Embryonic facial prominence (tissue), 1 donor: ENCODE data around the gene KIRREL2.
"Not testable (repeated sequence)": the region's sequence is repeated elsewhere in the genome, so short reads cannot be mapped to it uniquely, and the experiment has no call there.

ENCODE experiments used
- DNase-seq: peaks from one replicate; pipeline ENCODE4 v3.0.0-alpha.2; 2016; ENCODE audit errors: extremely low spot score

KIRREL2 gene

GRCh38 chr19:35897706-35898451 is 41.2 kb downstream of the KIRREL2 start:
- DNase-seq, result no peak

DNA sequence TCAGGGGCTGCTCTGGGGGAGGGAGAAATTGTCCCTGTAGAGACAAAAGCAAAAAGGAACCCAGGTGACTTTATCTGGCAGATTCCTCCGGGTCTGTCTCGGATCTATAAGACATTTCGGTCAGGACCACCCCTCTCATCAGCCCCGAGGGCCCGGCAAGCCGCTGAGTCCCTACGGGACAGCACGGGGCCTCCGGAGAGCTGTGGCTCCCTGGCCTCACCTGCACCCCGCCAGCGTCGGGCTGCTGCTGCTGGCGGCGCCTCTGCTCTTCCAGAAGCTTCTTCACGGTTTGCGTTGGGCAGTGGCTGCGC is 41.7 kb downstream of the KIRREL2 start:
- DNase-seq, result no peak

- peak; percentile 43 for DNase-seq
These were observed 43.0 kb downstream of the KIRREL2 start for GRCh38 chr19:35899547-35900214.

DNA sequence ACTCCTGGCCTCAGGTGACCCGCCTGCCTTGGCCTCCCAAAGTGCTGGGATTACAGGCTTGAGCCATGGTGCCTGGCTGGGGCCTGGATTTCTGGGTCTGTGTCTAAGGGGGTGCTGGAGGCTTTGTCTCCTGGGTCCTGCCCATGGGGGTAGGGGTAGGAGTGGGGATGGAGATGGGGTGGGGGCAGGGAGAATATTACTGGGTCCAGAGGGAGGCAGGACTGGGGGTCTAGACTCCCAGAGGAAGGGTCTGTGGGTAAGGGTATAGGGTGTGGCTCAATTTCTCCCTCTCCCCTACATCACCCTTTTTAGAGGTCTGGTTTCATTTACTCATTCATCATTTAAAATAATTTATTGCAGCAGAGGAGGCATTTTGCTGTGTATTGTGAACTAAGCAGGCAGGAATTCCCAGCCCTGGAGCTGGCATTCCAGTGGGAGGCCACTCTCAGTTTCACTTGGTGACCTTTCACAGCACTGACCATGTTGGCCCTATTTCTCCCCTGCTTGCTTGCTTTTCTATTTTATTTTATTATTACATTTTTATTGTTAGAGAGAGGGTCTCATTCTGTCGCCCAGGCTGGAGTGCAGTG is 44.4 kb downstream of the KIRREL2 start:
- DNase-seq, result no peak

DNA sequence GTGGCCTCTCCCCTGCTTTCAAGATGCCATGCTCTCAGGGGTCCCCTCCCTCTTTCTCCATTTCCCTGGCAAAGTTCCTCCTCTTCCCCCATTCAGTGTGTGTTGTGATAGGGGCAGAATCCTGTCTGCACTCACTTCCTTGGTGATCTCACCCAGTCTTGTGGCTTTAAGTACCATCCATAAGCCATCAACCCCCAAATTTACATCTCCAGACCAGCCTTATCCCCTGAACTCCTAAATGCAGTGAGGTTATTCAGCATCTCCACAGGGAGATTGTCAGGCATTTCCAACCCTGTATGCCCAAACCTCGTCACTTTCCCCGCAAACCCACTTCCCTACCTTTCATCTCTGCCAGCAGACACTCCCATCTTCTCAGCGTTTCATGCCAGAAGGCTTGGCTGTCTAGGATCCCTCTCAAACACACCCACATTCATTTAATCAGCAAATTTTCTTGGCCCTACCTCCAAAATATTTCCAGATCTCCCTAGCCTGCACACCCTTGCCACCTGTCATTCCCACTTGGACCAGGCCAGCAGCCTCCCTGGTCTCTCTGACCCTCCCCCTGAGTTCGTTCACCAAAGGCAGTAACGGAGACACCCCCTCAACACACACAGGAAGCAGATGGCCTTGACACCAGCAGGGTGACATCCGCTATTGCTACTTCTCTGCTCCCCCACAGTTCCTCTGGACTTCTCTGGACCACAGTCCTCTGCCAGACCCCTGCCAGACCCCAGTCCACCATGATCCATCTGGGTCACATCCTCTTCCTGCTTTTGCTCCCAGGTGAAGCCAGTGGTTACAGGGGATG is 45.3 kb downstream of the KIRREL2 start, which contains the start of gene HCST:
HCST (plus strand) TSS at position 676 of the 808 bp plus-strand sequence; CDS start at position 741, 65 bp downstream.
- DNase-seq, result no peak

DNA sequence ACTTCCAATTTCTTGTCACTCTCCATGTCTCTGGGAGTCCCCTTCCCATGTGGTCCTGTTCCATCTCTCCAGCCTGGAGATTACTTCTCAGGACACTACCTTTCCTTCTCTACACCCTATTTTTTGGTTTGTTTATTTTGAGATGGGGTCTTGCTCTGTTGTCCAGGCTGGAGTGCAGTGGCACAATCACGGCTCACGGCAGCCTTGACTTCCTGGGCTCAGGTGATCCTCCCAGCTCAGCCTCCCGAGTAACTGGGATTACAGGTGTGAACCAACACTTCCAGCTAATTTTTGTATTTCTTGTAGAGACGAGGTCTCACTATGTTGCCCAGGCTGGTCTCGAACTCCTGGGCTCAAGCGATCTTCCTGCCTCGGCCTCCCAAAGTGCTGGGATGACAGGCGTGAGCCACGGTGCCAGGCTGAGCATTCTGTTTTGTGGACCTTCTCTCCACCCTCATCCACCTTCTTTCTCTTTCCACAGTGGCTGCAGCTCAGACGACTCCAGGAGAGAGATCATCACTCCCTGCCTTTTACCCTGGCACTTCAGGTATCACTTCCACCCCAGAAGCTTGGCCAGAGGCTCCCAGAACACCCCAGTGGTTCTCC is 46.3 kb downstream of the KIRREL2 start:
- DNase-seq, result no peak

- DNase-seq, result no peak
These were observed 47.0 kb downstream of the KIRREL2 start for GRCh38 chr19:35903550-35904179.

GRCh38 chr19:35904311-35905068 is 47.8 kb downstream of the KIRREL2 start:
- no peak for DNase-seq

GRCh38 chr19:35905178-35905727 is 48.5 kb downstream of the KIRREL2 start:
- DNase-seq, result no peak

- no peak for DNase-seq
These were observed 50.6 kb downstream of the KIRREL2 start for GRCh38 chr19:35907377-35907745.

DNA sequence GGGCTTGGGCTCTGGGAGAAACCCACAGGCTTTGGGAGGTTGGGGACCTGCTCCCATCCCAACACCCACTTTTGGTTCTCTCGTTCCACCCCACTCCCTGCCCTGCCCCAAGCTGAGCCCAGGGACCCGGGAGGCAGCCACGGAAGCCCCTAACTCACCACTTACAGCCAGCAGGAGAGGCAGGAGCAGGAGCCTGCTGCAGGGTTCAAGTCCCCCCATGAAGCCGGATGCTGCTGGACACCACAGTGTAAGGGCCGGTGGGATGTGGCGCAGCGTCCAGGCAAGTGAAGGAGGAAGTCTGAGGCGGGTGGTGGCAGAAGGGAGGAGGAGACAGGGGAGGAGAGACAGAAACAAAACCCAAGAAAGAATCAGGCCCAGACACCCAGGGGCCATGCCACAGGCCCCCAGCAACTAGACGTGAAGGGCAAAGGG is 51.3 kb downstream of the KIRREL2 start, which contains the start of gene TYROBP:
TYROBP (minus strand) TSS at position 286 of the 432 bp plus-strand sequence; CDS start at position 219, 67 bp downstream.
- DNase-seq, result no peak

DNA sequence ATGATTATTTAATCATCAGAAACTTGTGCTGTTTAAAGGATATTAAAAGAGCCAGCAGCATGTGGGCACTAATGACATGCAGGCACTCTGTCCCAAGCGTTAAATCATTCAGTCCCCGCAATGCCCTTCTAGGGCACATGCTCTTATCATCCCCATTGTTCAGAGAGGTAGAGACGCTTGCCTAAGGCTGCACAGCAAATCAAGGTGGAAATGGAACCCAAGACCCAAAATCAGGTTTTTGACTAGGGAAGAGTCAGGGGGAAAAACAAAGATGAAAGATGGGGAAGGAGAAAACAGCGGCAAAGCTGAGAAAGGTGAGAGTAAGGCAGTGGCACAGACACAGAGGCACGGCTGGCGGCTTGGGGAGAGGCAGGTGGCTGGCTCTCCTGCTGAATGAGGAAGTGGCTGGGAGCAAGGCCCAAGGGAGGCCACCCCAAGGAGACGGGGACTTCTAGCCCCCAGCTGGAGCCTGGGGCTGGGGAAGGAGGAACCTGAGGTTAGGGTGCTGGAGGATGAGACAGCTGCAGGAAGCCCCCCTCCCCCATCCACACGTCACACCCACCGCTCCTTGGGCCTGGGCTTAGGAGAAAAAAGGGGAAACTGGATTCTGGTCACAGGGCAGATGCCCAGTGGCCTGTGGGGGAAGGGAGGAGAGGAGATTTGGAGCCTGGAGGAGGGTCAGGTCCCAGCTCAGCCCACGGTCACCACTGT is 52.4 kb downstream of the KIRREL2 start:
- no peak for DNase-seq

DNA sequence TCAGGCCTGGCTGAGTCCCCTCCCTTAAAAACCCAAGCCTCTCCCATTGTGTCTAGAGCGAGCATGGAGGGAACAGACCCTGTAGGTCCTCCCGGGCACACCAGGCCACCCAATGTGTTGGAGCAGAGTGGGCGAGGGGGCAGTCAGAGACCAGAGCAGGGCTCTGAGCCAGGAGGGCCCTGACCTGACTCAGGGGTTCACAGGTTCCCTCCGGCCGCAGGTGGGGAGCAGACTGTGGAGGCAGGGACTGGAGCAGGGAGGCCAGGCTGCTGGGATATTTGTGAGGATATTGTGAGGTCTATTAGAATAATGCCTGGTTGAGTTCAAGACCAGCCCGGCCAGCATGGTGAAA is 52.9 kb downstream of the KIRREL2 start:
- DNase-seq, result no peak

DNA sequence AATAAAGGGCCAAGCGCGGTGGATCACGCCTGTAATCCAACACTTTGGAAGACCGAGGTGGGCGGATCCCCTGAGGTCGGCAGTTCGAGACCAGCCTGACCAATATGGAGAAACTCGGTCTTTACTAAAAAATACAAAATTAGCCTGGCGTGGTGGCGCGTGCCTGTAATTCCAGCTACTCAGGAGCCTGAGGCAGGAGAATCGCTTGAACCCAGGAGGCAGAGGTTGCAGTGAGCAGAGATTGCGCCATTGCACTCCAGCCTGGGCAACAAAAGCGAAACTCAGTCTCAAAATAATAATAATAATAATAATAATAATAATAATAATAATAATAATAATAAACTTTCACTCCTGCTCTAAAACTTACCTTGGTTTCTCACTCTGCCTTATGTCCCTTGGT is 53.6 kb downstream of the KIRREL2 start:
- not testable (repeated sequence) for DNase-seq

DNA sequence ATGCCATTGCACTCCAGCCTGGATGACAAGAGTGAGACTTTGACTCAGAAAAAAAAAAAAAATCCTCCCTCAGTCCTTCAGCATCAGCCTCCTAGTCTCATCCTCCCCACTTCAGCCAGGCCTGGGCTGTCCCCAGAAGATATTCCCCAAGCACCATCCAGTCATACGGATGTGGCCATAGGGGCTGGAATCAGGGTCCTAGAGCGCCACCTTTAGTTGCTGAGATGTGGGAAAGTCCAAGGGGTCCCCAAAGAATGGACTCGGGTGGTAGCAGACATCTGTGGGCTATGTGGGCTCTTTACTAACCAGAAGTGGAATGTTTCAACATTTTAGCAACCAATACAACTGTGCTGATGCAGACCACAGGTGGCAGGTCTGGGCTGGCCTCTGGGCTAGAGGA is 54.5 kb downstream of the KIRREL2 start:
- no peak for DNase-seq

DNA sequence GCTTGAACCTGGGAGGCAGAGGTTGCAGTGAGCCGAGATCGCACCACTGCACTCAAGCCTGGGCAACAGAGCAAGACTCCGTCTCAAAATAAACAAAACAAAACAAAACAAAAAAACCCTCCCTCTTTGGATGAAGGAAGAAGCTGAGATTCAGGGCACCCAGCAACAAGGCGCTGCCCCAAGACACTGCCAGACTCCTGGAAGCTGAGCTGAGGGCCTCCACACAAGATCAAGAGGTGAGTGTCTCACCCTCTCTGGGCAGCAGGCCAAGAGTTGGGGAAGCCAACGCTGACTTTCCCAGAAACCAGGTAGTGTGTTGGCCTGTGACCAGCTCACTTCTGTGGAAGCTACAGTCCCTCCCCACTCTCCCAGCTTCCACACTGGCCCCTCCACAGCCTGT is 55.1 kb downstream of the KIRREL2 start:
- no peak for DNase-seq

GRCh38 chr19:35913589-35913988 is 56.9 kb downstream of the KIRREL2 start:
- no peak for DNase-seq

DNA sequence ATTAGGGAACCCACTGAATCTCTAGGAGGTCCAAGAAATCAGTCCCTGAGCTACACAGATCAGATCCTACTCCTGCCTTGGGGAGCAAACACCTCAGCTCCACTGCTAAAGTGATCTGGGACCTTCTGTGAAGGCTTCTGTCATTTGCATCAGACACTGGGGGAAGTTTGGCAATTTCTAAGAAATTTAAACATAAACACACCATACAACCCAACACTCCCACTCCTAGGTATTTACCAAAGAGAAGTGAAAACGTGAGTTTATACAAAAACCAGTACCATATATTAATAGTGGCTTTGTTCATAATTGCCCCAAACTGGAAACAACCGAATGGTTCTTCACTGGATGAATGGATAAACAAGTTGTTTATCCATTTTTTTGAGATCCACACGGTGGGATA is 58.7 kb downstream of the KIRREL2 start:
- no peak for DNase-seq
